Measurements from ENCODE around the gene AQP12A.

The AQP12A gene

GRCh38 chr2:240737958-240738357, 46.3 kb downstream of the AQP12A start:
- no peak for DNase-seq (ENCODE audit: low read depth in 1 of 2, low spot score in 1 of 2)

- DNase-seq (ENCODE audit: low read depth in 1 of 2, low spot score in 1 of 2) = no peak
Measured at GRCh38 chr2:240739797-240740196, 48.1 kb downstream of the AQP12A start.

GRCh38 chr2:240741091-240741490, 49.4 kb downstream of the AQP12A start:
- DNase-seq (ENCODE audit: low read depth in 1 of 2, low spot score in 1 of 2) = no peak

GRCh38 chr2:240742602-240743095, 51.0 kb downstream of the AQP12A start:
- DNase-seq (ENCODE audit: low read depth in 1 of 2, low spot score in 1 of 2) = no peak

GRCh38 chr2:240745456-240745855, 53.8 kb downstream of the AQP12A start:
- no peak for DNase-seq (ENCODE audit: low read depth in 1 of 2, low spot score in 1 of 2)

GRCh38 chr2:240745962-240746361, 54.3 kb downstream of the AQP12A start:
- DNase-seq (ENCODE audit: low read depth in 1 of 2, low spot score in 1 of 2) = no peak

GRCh38 chr2:240746671-240747070, 55.0 kb downstream of the AQP12A start:
- no peak for DNase-seq (ENCODE audit: low read depth in 1 of 2, low spot score in 1 of 2)

- DNase-seq (ENCODE audit: low read depth in 1 of 2, low spot score in 1 of 2) = no peak
Measured at GRCh38 chr2:240747256-240747655, 55.6 kb downstream of the AQP12A start.

Measured in activated T-helper 1 cell treated with anti-CD3 and anti-CD28 coated beads, Interleukin-2, amount 50 U/mL, for 16 hours (primary cell).